ENCODE measurements around the gene DICER1.
"Not testable (repeated sequence)": the region's sequence is repeated elsewhere in the genome, so short reads cannot be mapped to it uniquely, and the experiment has no call there.

Gene DICER1

DNA sequence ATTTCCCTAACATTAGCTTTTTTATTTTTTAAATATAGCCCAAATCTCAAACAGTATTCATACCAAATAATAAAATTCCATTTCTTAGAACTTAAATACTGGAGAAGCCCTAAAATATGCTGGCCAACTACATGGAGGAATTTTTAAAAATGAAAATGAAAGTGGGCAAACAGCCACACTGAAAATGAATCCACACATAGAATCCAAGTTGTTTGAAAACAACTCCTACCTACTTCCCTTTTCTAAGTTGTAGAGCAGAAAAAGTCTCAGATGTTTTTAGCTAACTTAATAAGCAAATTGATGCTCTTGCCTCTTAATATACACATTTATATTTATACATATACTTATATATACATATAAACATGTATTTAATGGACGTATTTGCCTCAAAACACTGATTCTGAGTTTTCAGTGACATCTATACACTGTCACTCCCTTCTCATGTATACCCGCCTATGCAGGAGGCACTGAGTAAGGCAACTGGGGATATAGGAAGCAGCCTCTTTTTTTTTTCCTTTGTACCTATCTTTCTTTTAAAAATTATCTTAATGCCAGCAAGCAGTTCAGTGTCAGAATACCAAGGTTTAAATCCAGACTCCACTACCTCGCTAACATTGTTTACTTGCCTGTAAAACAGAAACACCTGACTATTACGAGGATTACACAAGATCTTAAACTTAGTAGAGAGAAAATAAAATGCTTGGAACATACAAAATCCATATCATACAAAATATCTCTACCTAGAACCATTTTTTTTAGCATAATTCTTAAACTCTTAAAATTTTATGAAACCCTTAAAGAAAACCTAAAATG is 13.3 kb downstream of the DICER1 start:
- DNase-seq, result no peak

DNA sequence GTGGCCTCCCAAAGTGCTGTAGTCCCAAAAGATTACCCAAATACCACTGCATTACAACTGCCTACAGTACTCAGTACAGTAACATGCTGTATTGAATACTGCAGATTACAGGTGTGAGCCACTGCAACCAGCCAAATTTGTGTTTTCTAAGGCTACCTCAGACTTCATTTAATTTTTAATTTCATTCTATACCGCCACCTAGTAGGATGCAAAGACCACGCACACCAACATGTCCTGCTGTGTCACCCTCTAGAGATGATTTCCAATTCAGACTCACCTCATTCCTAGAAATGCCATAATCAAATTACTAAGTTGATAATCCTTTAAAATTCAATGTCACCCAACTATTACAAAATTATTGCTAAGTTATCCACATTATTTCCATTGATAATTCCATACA is 15.1 kb downstream of the DICER1 start:
- no peak for DNase-seq

DNA sequence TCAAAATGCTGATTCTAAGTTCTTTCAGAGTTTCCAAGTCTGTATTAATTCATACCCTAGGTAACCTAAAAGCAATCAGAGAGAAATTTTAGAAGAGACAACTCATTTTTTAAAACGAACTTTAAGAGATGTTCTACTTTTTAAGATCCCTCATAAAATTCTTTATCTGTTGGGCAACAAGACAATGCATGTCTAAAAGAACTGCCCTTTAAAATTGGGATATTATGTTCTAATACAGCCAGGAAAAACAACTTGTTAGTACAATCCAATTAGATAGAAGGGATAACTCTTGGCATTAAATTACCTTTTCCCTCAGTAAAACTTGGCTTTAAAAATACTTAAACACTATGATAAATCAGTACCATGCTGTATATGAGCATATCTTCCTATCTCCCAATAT is 15.6 kb downstream of the DICER1 start:
- no peak for DNase-seq

DNA sequence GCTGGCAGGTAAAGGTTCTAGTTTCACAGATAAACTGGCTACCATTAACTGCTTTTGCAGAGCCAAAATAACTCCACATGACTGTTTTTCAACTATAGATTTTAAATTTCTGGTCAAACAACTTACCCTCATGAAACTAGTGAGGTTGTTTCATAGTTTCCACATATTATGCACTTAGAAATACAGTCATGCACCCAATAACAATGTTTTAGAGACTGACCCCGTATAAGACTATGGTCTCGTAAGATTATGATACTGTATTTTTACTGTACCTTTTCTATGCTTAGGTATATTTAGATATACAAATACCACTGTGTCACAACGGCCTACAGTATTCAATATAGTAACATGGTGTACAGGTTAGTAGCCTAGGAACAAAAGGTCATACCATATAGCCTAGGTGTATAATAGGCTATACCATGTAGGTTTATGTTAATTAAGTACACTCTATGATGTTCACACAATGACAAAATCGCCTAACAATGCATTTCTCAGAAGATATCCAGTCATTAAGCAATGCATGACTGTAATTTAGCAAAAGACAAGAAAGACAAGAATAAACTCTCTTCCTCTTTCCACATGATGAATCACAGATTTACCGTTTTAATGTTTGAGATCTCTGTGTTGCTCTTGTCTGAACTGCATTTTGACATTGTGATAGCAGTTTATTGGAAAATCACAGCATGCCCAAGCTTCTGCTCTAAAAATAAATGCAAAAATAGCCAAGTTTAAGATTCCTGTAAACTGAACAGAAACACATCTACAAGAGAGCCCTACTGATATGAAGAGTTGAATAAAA is 17.1 kb downstream of the DICER1 start:
- DNase-seq, result no peak

DNA sequence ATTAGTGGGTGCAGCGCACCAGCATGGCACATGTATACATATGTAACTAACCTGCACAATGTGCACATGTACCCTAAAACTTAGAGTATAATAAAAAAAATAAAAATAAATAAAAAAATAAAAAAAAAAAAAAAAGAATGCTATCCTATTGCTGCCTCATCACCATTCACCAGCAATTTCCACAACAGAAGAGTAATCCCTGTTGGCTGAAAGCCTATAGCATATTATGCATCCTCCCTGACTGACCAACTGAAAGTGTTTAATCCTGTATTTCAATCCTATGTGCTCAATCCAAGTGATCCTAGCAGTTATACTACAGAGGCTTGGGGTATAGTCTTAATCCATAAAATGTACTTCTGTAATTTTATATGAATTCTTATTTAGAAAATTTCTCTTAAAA is 18.5 kb downstream of the DICER1 start:
- no peak for DNase-seq

DNA sequence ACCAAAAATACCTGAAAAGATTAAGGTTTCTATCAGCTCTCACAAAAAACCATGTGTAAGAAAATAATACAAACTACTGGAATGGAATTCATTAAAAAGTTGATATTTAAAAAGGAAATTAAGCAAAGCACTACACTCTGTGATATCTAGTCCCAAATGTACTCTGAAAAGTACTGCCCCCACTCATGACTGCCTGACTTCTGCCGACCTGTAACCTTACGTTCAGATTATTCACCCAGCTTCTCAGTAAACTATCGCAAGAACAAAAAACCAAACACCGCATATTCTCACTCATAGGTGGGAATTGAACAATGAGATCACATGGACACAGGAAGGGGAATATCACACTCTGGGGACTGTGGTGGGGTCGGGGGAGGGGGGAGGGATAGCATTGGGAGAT is 18.9 kb downstream of the DICER1 start:
- not testable (repeated sequence) for DNase-seq

DNA sequence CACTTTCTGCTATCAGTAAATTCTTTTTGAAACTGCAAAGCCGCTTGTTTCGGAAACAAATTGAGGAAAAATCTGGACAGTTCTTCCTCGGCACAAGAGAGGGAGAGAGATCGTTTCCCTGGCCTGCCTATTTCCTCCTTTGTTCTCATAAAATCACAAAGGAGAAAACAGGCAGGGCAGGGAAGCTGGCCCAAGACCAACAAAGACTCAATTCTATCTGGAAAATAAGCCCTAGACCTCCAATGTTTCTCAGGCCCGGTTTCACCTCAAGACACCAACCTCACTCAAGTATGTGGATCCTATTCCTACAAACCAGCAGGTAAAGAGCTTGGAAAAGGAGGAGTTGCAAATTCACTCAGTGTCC is 19.5 kb downstream of the DICER1 start:
- no peak for DNase-seq

DNA sequence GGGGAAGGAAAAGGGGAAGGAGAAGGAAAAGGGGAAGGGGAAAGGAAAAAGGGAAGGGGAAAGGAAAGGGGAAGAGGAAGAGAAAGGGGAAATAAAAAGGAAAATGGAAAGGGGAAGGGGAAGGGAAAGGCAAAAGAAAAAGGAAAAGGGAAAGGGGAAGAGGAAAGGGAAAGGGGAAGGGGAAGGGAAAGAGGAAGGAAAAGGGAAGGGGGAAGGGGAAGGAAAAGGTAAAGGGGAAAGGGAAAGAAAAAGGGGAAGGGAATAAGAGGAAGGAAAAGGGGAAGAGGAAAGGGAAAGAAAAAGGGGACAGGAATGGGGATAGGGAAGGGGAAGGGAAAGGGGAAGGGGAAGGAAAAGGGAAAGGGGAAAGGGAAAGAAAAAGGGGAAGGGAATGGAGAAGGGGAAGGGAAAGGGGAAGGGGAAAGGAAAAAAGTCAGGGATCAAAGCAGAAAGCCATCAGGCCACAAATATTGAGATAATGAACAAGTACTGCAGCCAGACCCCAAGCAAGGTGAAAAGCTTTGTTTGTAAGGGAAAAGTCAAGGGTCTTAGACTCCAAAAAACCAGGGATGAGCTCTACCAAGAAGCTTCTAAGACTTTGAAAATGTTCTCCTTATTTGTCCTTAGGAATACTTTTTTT is 20.0 kb downstream of the DICER1 start:
- DNase-seq, result no peak

DNA sequence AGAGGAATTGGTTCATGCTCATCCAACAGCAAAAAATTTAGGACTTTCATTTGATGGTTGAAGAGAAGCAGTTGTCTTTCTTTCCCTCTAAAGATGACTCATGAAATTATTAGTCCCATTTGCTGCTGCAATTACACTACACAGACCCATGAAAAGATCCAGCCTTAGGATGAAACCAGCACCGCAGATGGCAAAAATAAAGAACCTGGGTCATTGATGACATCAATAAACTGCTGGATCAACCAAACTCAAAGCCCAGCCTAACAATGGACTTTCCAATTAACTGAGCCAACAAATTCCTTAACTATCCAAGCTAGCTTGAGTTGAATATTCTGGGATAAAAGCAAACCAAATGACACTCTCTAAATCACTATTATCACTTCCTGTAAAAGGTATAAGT is 20.7 kb downstream of the DICER1 start:
- no peak for DNase-seq

DNA sequence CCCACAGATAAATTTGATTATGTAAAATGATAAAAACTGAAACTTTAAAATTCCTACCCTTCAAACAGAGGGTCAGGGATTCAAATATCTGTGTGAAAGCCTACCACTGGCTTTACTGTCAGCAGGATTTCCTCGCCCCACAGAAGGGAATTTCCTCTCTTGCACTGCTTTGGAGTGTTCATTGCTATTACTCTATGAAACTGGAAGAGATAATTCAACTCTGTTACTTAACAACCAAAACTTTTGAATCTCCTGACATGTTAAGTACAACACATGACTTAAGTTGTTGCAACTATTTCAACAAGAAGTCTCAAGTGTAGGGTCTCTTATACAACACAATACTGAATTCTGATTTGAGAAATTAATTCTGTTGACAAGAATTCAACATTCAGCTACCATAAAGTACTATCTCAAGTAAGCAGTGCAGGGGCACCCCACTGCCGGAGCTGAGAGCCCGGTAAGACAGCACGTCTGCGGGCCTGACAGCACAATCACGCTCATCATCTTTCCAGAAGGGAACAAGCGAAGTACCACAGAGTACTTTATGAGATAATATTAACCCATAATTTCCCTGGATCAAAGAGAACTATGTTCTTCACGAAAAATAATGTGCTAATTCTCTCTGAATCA is 22.9 kb downstream of the DICER1 start:
- no peak for DNase-seq

DNA sequence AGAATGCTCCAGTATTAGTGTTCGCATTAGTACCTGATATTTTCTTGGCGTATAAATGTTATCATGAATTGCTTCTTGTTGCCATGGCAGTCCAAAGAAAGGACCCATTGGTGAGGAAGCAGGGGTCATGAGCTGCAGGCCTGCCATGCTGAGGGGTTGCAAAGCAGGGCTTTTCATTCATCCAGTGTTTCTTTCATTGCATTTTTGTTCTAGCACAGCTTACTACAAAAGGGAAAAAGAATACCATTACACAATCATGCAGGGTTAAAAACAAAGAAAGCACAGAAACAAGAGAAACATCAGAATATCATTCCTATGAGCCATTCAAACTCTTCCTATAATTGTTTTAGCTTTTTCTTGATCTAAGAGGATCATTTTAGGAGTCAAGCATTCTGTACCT is 24.0 kb downstream of the DICER1 start:
- DNase-seq, result no peak

DNA sequence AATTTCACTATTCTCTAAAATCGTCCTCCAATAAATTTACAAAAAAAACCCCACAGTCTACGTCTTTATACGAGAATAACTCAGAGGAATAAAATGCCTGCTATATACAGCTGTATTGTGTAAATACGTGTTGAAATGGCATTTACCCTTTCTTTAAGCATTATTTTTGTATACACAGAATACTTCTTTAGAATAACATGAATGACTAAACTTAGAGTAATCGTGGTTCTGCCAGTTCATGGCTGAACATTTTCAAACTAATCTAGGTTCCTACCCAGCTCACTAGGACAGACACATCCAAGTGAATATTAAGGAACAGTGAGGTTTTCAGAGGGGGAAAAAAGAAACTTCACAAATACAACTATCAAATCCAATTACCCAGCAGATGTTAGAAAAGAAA is 24.6 kb downstream of the DICER1 start:
- DNase-seq, result no peak

DNA sequence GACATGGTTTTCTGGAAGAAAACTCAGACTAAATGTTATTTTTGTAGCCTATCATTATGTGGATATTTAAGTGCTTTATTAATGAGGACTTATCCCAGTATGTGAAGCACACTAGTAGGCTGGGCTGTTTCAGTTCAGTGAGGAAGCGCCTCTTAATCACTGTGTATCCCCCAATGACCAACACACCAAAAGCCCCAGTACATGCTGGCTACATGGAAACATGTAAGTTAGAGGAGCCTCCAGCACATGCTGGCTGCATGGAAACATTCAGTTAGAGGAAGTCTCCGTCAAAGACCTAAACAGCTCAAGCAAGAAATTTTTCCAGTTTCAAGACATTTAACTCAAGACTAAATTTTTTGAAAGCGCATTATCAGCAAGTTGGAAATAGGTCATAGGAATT is 26.8 kb downstream of the DICER1 start:
- DNase-seq, result no peak

DNA sequence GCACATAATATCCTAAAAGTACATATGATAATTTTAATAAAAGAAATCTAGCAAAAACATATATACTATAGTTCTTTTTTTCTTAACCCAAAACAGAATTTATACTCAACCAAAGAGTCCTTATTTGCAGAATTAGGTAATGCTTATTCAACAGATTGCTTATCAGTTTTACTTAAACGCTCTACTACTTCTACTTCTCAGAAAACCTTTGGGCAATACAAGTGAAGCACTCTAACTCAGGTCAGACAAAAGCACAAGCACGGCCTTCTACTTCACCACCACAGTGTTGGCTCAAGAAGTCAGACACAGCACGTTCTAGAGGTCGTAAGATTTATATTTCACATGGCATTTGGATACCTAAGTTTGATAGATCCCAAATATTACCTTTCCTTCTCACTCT is 29.2 kb downstream of the DICER1 start:
- DNase-seq, result no peak

DNA sequence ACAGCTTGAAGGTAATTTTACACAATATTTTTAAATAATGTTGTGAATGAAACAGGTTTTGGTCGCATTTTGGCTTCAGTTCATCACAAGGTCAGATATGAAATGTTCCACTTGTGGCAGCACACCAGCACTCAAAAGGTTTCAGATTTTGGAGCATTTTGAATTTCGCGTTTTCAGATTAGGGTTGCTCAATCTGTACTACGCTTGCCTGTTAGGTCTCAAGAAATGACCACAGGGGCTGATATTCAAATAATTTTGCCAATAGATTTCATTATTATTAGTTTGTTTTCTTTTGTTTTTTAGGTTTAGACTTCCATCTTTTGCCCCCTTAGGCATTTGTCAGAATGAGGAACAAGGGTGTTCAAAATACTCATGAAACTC is 29.8 kb downstream of the DICER1 start:
- DNase-seq, result no peak

DNA sequence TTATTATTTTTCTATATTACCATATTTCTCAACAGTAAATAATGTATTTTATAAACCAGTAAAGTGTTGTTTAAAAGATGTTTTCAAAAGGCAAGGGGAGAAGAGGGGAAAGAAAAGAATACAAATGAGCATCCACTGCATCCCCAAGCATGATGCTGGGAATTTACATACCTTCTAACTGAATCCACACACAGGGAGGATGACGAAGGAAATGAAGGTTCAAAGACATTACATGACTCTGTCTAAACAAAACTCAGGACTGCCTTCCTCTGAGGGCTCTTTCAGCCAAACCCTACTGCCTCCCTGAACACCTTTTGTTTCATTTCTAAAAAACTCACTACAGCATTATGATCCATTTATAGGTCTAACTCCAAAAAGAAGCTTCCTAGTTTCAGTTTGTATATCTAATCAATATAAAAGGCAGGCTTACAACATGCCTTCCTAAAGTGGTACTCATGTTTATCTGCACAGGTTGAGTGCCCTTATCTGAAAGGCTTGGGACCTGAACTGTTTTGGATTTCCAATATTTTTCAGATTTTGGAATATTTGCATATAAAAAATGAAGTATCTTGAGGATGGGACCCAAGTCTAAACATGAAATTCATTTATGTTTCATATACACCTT is 30.3 kb downstream of the DICER1 start:
- DNase-seq, result no peak

DNA sequence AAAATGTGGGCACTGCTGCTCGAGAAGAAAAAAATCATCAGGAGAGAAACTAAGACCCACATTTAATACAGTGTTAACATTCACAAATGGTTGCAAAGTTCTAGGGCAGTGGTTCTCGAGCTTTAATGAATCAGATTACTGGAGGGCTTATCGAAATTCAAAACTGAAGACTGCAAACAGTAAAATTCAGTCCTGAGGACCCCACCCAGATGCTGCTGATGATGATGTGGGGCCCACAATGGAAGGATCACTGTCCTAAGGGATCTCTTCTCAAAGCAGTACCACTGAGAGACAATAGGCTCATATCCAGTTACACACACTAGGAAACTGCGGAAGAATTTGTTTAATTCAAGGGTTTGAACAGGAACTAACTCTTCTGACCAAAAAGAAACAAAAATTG is 31.4 kb downstream of the DICER1 start:
- no peak for DNase-seq

DNA sequence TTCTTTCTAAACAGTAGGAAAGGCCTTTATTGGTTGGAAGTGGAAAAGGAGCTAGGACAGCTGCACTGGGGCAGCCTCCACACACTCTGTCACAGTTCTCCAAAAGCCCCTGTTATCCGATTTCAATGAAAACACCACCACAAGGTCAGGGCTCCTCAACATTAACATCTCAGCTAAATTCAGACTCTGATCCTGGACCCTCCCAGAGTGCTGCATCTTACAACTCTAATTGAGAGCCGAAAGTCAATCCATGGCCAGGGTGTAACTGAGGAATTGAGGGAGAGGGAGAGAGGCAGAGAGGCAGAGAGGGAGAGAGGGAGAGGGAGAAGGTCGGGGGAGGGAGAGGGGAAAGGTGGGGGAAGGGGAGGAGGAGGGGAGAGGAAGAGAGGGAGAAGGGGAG is 32.1 kb downstream of the DICER1 start:
- no peak for DNase-seq

DNA sequence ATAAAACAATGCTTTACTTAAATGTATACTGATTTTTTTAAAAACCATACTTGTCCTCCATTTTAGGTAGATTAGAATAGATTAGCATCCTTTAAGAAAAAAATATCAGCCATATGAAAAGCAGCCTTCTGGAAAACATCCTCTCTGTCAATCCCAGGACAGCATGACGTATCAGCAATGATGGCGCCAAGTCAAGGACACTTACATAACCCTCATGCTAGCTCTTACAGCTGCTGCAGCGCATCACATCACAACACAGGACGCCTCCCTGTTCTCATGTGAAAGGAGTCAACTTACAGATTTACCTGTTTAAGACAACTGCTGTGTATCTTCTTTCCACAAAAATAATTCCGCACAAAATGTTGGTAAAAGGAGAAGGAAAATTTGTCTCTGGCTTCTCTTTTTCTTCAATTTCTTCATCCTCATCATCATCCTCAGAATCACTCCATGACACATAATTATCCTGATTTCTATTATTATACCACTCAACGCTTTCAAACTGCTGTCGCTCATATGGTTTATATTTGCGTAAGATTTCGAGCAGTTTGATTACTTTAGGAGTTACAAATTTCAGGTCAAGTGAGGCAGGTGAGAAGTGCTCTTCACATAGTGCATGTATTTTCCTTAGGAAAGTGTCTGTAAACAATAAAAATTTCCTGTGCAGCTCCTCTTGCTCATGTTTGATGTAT is 33.3 kb downstream of the DICER1 start:
- DNase-seq, result no peak

DNA sequence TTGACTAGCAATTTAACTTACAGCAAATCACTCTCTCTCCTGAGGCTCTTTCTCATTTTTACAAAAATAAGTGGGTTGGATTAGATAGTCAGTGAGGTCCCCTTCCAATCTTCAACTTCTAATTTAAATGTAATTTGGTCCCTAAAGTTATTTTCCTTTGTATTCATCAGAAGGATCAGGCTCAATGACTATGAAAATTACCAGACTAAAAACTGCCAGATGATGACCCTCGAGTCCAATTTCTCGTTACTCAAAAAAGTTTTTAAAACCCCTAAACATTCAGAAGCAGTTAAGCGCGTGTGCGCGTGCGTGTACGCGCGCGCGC is 34.7 kb downstream of the DICER1 start:
- no peak for DNase-seq

DNA sequence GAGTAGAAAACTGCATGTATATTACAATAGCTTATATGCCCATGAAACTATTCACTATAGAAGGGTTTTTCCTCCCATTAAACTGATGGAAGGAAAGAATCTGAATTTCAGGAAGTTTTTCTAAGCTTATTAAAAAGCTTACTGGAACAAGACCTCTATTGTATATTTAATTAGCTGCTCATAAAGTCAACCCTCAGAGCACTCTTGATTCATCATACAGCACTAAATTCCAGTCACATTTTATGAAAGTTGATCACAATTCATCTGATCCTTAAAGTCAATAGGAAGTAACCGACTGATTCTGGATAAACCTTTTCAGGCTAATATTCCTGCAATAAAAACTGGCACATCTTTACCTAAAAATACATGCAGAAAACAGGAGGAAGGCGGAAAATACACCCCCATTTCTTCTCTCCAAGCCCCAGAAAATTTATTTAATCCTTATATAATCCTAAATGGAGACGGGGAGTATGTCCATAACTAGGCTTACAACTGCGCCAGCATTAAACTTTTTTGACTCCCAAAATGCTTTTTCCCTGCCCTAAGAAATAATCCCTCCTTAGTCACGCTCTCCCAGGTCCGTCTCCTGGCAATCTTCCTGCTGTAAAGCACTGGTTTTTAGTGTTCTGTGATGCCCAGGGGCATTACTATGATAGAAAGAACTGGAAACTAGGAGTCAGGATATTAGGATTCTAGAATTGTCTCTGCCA is 35.3 kb downstream of the DICER1 start:
- no peak for DNase-seq

DNA sequence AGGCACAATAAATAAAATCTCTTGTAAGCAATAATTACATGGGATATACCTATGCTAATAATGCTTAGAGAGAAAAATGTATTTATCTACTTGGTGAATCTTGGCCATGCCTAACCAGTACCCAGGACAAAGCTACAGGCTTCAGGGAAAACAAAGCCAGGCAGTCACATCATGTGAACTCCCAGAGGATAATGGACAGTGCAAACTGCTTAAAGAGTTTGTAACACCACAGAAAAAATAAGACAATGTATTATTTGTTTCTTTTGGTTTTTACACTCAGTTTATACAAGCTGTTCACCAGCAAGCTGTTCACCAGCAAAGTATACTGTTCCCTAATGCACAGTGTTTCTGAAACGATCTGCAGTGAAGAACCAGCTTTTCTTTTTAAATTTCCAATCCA is 38.0 kb downstream of the DICER1 start:
- DNase-seq, result no peak
